Measurements from ENCODE around the gene REEP3. TPM values are rescaled to one million over a fixed set of nuclear protein-coding genes. Genes with fewer than 3 reads are reported as not detected.

REEP3 gene
- total and polyA plus RNA-seq, 2 experiments from 2014 or later, result 69.9 to 72.1 TPM

- Histone ChIP-seq H2AFZ (0 out of 2 replicates have a peak overlapping the region, but pooled peaks have one; percentile 45), H3K27me3 (replicated peaks; ENCODE audit: insufficient read depth) (no peaks in the 10 kb centered on the region), H3K79me2 (ENCODE audit: insufficient read depth) (peaks cover 38% of the 10 kb centered on the region), H3K9me3 (ENCODE audit: low read depth) (no peaks in the 10 kb centered on the region), H3K4me3 (no peak overlapping the region), H3K9ac (no peak overlapping the region), H3F3A (ENCODE audit: insufficient read depth) (peaks cover 12% of the 10 kb centered on the region), H4K20me1 (ENCODE audit: insufficient read depth) (no peaks in the 10 kb centered on the region; the same call in 1 of the 2 replicates), H3K4me2 (ENCODE audit: unreplicated experiment) (no peak overlapping the region), H3K4me1 (ENCODE audit: insufficient read depth) (peaks cover 14% of the 10 kb centered on the region), H3K36me3 (ENCODE audit: low read depth) (peaks cover 16% of the 10 kb centered on the region; the same call in 1 of the 2 replicates), H3K9me2 (ENCODE audit: insufficient read depth) (no peaks in the 10 kb centered on the region), H3K27ac (no peak overlapping the region)
- TF ChIP-seq EZH2 (IDR thresholded peaks at IDR 0.05; ENCODE audit: insufficient read depth, poor library complexity, severe bottlenecking) (no peak), EZH2phosphoT487 (IDR thresholded peaks at IDR 0.05; ENCODE audit: insufficient read depth, low read depth) (no peak)
- DNase-seq, result no peak
- WGBS, 2 experiments (ENCODE audit: low coverage in 1 of 2, low lambda C conversion rate in 2 of 2, missing lambda C conversion rate in 2 of 2), result 80 to 82% methylated on average over 2 of the region's 2 CpGs
- in situ Hi-C loops (cut with MboI), result no loop called here
These were observed 52.8 kb downstream of the REEP3 start for GRCh38 chr10:63574011-63574410.

GRCh38 chr10:63576501-63576900 lies 55.3 kb downstream of the REEP3 start:
- in situ Hi-C loops (cut with MboI), result no loop called here
- no peak for DNase-seq

GRCh38 chr10:63578501-63578900 lies 57.3 kb downstream of the REEP3 start:
- Histone ChIP-seq H3K9me3 (ENCODE audit: low read depth) (no peaks in the 10 kb centered on the region), H3K9ac (no peak overlapping the region), H3K4me2 (ENCODE audit: unreplicated experiment) (no peak overlapping the region), H3K27me3 (replicated peaks; ENCODE audit: insufficient read depth) (no peaks in the 10 kb centered on the region), H3K4me3 (no peak overlapping the region), H3F3A (ENCODE audit: insufficient read depth) (peaks cover under 1% of the 10 kb centered on the region; the same call in 1 of the 2 replicates), H3K4me1 (ENCODE audit: insufficient read depth) (peaks cover 4% of the 10 kb centered on the region), H3K9me2 (ENCODE audit: insufficient read depth) (no peaks in the 10 kb centered on the region), H3K36me3 (ENCODE audit: low read depth) (0 out of 2 replicates have a peak, but pooled peaks cover 13% of the 10 kb centered on the region), H2AFZ (no peak overlapping the region), H4K20me1 (ENCODE audit: insufficient read depth) (no peaks in the 10 kb centered on the region), H3K79me2 (ENCODE audit: insufficient read depth) (peaks cover 50% of the 10 kb centered on the region), H3K27ac (no peak overlapping the region)
- DNase-seq, result no peak
- WGBS, 2 experiments (ENCODE audit: low coverage in 1 of 2, low lambda C conversion rate in 2 of 2, missing lambda C conversion rate in 2 of 2), result 95 to 97% methylated on average over 7 of the region's 7 CpGs
- in situ Hi-C loops (cut with MboI), result no loop called here
- TF ChIP-seq EZH2phosphoT487 (IDR thresholded peaks at IDR 0.05; ENCODE audit: insufficient read depth, low read depth), result no peak
- TF ChIP-seq EZH2 (IDR thresholded peaks at IDR 0.05; ENCODE audit: insufficient read depth, poor library complexity, severe bottlenecking), result no peak

More at GRCh38 chr10:63576501-63576900, 55.3 kb downstream of the REEP3 start:
- Histone ChIP-seq H3K9me3 (ENCODE audit: low read depth) (no peaks in the 10 kb centered on the region), H3K36me3 (ENCODE audit: low read depth) (peaks cover 13% of the 10 kb centered on the region; the same call in 1 of the 2 replicates), H3K4me2 (ENCODE audit: unreplicated experiment) (no peak overlapping the region), H4K20me1 (ENCODE audit: insufficient read depth) (no peaks in the 10 kb centered on the region; the same call in 1 of the 2 replicates), H3K27ac (no peak overlapping the region), H3K27me3 (replicated peaks; ENCODE audit: insufficient read depth) (no peaks in the 10 kb centered on the region), H3K4me3 (no peak overlapping the region), H3K79me2 (ENCODE audit: insufficient read depth) (peaks cover 43% of the 10 kb centered on the region), H2AFZ (no peak overlapping the region), H3F3A (ENCODE audit: insufficient read depth) (peaks cover 12% of the 10 kb centered on the region), H3K4me1 (ENCODE audit: insufficient read depth) (peaks cover 14% of the 10 kb centered on the region), H3K9me2 (ENCODE audit: insufficient read depth) (no peaks in the 10 kb centered on the region), H3K9ac (no peak overlapping the region)
- 97 to 100% methylated on average over 1 of the region's 1 CpG for WGBS, 2 experiments (ENCODE audit: low coverage in 1 of 2, low lambda C conversion rate in 2 of 2, missing lambda C conversion rate in 2 of 2)
- TF ChIP-seq EZH2phosphoT487 (IDR thresholded peaks at IDR 0.05; ENCODE audit: insufficient read depth, low read depth) (no peak), EZH2 (IDR thresholded peaks at IDR 0.05; ENCODE audit: insufficient read depth, poor library complexity, severe bottlenecking) (no peak)

GRCh38 chr10:63579371-63580014 lies 58.3 kb downstream of the REEP3 start:
- Histone ChIP-seq H3K79me2 (ENCODE audit: insufficient read depth) (peaks cover 58% of the 10 kb centered on the region), H3K9me3 (ENCODE audit: low read depth) (no peaks in the 10 kb centered on the region), H3K9ac (no peak overlapping the region), H3K27ac (no peak overlapping the region), H2AFZ (no peak overlapping the region), H3K9me2 (ENCODE audit: insufficient read depth) (no peaks in the 10 kb centered on the region), H3K4me1 (ENCODE audit: insufficient read depth) (no peaks in the 10 kb centered on the region), H3K27me3 (replicated peaks; ENCODE audit: insufficient read depth) (no peaks in the 10 kb centered on the region), H3K4me3 (no peak overlapping the region), H3K4me2 (ENCODE audit: unreplicated experiment) (no peak overlapping the region), H3F3A (ENCODE audit: insufficient read depth) (no peaks in the 10 kb centered on the region), H4K20me1 (ENCODE audit: insufficient read depth) (no peaks in the 10 kb centered on the region), H3K36me3 (ENCODE audit: low read depth) (0 out of 2 replicates have a peak, but pooled peaks cover 13% of the 10 kb centered on the region)
- no peak for TF ChIP-seq EZH2phosphoT487 (IDR thresholded peaks at IDR 0.05; ENCODE audit: insufficient read depth, low read depth)
- TF ChIP-seq EZH2 (IDR thresholded peaks at IDR 0.05; ENCODE audit: insufficient read depth, poor library complexity, severe bottlenecking), result no peak
- in situ Hi-C loops (cut with MboI), result no loop called here
- no peak for DNase-seq
